ENCODE data around the gene ITLN1. TPM values are rescaled to one million over a fixed set of nuclear protein-coding genes. Genes with fewer than 3 reads are reported as not detected.
A peak's percentile ranks its signal among the peaks of the same experiment; 100 is the strongest.

The ITLN1 gene
- total and polyA plus RNA-seq, 2 donors (not counting 3 experiments of a cell fraction or from before 2014, with no cell fraction given): 0.12 TPM; not detected in 1

GRCh38 chr1:160905617-160905989, 20.6 kb upstream of the ITLN1 start:
- no TSS peak for BruUV-seq (replicated peaks)
- no peaks in the 10 kb centered on the region for H3K9me3 ChIP-seq (replicated peaks; ENCODE audit: control insufficient read depth, insufficient read depth, low read length)
- no peaks in the 10 kb centered on the region for H3K27me3 ChIP-seq (ENCODE audit: control insufficient read depth in 2 of 2, insufficient read depth in 2 of 2, low read length in 2 of 2)
- no peak overlapping the region for H3K9ac ChIP-seq (replicated peaks; ENCODE audit: extremely low read depth, insufficient read depth, low read length)
- H3K4me2 ChIP-seq (ENCODE audit: insufficient read depth, low read length): no peak overlapping the region
- no peak overlapping the region for H3K27ac ChIP-seq (ENCODE audit: insufficient read depth, low read depth, low read length)
- TF ChIP-seq, protein P1, sequence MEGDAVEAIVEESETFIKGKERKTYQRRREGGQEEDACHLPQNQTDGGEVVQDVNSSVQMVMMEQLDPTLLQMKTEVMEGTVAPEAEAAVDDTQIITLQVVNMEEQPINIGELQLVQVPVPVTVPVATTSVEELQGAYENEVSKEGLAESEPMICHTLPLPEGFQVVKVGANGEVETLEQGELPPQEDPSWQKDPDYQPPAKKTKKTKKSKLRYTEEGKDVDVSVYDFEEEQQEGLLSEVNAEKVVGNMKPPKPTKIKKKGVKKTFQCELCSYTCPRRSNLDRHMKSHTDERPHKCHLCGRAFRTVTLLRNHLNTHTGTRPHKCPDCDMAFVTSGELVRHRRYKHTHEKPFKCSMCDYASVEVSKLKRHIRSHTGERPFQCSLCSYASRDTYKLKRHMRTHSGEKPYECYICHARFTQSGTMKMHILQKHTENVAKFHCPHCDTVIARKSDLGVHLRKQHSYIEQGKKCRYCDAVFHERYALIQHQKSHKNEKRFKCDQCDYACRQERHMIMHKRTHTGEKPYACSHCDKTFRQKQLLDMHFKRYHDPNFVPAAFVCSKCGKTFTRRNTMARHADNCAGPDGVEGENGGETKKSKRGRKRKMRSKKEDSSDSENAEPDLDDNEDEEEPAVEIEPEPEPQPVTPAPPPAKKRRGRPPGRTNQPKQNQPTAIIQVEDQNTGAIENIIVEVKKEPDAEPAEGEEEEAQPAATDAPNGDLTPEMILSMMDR (IDR thresholded peaks at IDR 0.05; ENCODE audit: extremely low read depth in 1 of 2, insufficient read depth in 1 of 2, low read depth in 1 of 2, low read length in 2 of 2): no peak
- TF ChIP-seq JUN (IDR thresholded peaks at IDR 0.05; ENCODE audit: borderline replicate concordance, insufficient read depth, insufficient read length, low read depth): no peak
- TF ChIP-seq FOS (IDR thresholded peaks at IDR 0.05; ENCODE audit: borderline replicate concordance, insufficient read depth, low read length): no peak
- TF ChIP-seq, protein P2, sequence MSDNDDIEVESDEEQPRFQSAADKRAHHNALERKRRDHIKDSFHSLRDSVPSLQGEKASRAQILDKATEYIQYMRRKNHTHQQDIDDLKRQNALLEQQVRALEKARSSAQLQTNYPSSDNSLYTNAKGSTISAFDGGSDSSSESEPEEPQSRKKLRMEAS (IDR thresholded peaks at IDR 0.05; ENCODE audit: insufficient read depth, insufficient read length): no peak
- TF ChIP-seq POLR2AphosphoS5 (IDR thresholded peaks at IDR 0.05; ENCODE audit: insufficient read depth, low read depth, low read length): no peak
- TF ChIP-seq MYC (IDR thresholded peaks at IDR 0.05; ENCODE audit: low read depth, low read length): no peak
- no peak for TF ChIP-seq EZH2 (IDR thresholded peaks at IDR 0.05; ENCODE audit: borderline replicate concordance, low read depth, low read length, severe bottlenecking)
- TF ChIP-seq GATA2 (IDR thresholded peaks at IDR 0.05; ENCODE audit: insufficient read depth, insufficient read length, low read depth, low read length): no peak
- no peak for TF ChIP-seq POLR2A (IDR thresholded peaks at IDR 0.05; ENCODE audit: low read depth, low read length)
- ChIA-PET POLR2A (no interaction called here), CTCF (no interaction called here)
- intact Hi-C loops (cut with micrococcal nuclease) (no loop called here), dilution Hi-C loops (cut with MboI; ENCODE audit: extremely low pct_ligation_motif_present, low sequenced_read_pairs) (no loop called here)
- H3K36me3 ChIP-seq (ENCODE audit: control insufficient read depth in 2 of 2, extremely low read depth in 1 of 2, insufficient read depth in 2 of 2, low read length in 2 of 2): no peaks in the 10 kb centered on the region
- H3K9me1 ChIP-seq (replicated peaks; ENCODE audit: control insufficient read depth, extremely low read depth, insufficient read depth, low read length): no peaks in the 10 kb centered on the region
- H3K4me3 ChIP-seq (replicated peaks in 1 of 3; ENCODE audit: insufficient read depth in 1 of 3, low read depth in 1 of 3, low read length in 3 of 3): no peak overlapping the region
- DNase-seq (ENCODE audit: low read depth, low spot score) (peak; percentile 43), FAIRE-seq (no peak)
- H3K79me2 ChIP-seq (ENCODE audit: control insufficient read depth, insufficient read depth, low read length): no peaks in the 10 kb centered on the region
- H4K20me1 ChIP-seq (replicated peaks; ENCODE audit: control insufficient read depth, extremely low read depth, insufficient read depth, low read length): no peaks in the 10 kb centered on the region
- H2AFZ ChIP-seq (ENCODE audit: low read depth, low read length): no peak overlapping the region
- no peaks in the 10 kb centered on the region for H3K4me1 ChIP-seq (ENCODE audit: control insufficient read depth, extremely low read depth, insufficient read depth, low read length)
